Occipital lobe (tissue), 3 donors: ENCODE data around the gene CEP57. TPM values are rescaled to one million over a fixed set of nuclear protein-coding genes. Genes with fewer than 3 reads are reported as not detected.
"Not testable (repeated sequence)": the region's sequence is repeated elsewhere in the genome, so short reads cannot be mapped to it uniquely, and the experiment has no call there.

Source experiments
- DNase-seq: peaks from one replicate; lab custom pipeline; 2025; lab: John Stamatoyannopoulos, UW
- small RNA-seq: library from RNA; depleted of rRNA; stranded (forward); fragments of <200 nt; gene quantifications from one replicate; pipeline ENCODE3, GENCODE V24; 2014
- total RNA-seq: library from RNA; depleted of rRNA; stranded (reverse); fragments of >200 nt; gene quantifications from one replicate; pipeline ENCODE4 v1.2.3, GENCODE V29; 2014

Gene CEP57
- total RNA-seq, 1 donor from 2014 or later: 117 TPM

DNA sequence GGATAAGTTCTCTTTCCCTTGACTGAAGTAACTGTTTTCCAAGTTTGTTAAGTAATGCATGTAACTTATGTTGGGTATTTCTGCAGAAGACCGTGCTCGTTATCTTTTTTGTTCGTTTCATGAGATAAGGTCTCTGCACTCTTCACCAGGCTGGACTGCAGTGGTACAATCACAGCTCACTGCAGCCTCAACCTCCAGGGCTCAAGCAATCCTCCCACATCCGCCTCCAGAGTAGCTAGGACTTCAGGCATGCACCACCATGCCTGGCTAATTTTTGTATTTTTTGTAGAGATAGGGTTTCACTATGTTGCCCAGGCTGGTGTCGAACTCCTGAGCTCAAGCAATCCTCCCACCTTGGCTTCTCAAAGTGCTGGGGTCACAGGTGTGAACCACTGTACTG lies 64.1 kb downstream of the CEP57 start:
- DNase-seq: not testable (repeated sequence)

GRCh38 chr11:95860024-95860423 lies 69.7 kb downstream of the CEP57 start:
- DNase-seq: not testable (repeated sequence)

GRCh38 chr11:95863486-95864140 lies 73.3 kb downstream of the CEP57 start:
- DNase-seq: no peak

DNA sequence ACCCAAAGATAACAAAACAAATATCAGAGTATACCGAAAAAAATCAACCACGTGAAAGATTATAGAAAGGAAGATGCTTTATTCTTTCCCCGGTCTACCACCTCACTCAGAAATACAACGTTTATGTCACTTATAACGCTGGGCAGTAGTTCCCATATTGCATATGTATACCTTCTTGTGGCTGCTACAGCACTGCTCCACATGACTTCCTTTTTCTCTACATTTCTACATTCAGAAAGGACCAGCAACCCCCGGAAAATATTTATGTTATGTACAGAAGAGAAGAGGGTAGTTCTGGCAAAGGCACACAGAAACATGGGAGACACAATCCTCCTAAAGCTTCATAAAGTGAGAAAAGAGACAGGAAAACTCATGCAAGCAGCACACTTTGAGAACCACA lies 76.8 kb downstream of the CEP57 start:
- no peak for DNase-seq

- not testable (repeated sequence) for DNase-seq
Observed at GRCh38 chr11:95870877-95871276, 80.6 kb downstream of the CEP57 start.

- DNase-seq: no peak
Observed at GRCh38 chr11:95877291-95877690, 87.0 kb downstream of the CEP57 start.

Small RNA genes within 50 kb of the gene (small RNA-seq; reads per million reads assigned to genes)
- gene RNA5SP345: not detected

Other genes with a start within 250 kb of the CEP57 start
- 73.0 TPM for gene FAM76B, start 716 bp upstream of the CEP57 start, total RNA-seq
- 24.5 TPM for gene MTMR2, start 133.6 kb downstream of the CEP57 start, total RNA-seq